SH-SY5Y (cell line): ENCODE measurements around the gene WDFY4.

Source experiments
- GATA2 ChIP-seq: IDR thresholded peaks from 2 replicates; pipeline ENCODE4 v1.6.1; 2011; ENCODE audit warnings: mild to moderate bottlenecking, low read depth, low read length
- GATA3 ChIP-seq: IDR thresholded peaks from 2 replicates; pipeline ENCODE4 v1.6.1; 2011; ENCODE audit warnings: low read depth, mild to moderate bottlenecking, low read length, moderate library complexity

GRCh38 chr10:48801001-48801421 is 116.3 kb downstream of the WDFY4 start:
- TF ChIP-seq GATA2, result no peak
- TF ChIP-seq GATA3, result no peak
